ENCODE results near the gene JAZF1.

DNA sequence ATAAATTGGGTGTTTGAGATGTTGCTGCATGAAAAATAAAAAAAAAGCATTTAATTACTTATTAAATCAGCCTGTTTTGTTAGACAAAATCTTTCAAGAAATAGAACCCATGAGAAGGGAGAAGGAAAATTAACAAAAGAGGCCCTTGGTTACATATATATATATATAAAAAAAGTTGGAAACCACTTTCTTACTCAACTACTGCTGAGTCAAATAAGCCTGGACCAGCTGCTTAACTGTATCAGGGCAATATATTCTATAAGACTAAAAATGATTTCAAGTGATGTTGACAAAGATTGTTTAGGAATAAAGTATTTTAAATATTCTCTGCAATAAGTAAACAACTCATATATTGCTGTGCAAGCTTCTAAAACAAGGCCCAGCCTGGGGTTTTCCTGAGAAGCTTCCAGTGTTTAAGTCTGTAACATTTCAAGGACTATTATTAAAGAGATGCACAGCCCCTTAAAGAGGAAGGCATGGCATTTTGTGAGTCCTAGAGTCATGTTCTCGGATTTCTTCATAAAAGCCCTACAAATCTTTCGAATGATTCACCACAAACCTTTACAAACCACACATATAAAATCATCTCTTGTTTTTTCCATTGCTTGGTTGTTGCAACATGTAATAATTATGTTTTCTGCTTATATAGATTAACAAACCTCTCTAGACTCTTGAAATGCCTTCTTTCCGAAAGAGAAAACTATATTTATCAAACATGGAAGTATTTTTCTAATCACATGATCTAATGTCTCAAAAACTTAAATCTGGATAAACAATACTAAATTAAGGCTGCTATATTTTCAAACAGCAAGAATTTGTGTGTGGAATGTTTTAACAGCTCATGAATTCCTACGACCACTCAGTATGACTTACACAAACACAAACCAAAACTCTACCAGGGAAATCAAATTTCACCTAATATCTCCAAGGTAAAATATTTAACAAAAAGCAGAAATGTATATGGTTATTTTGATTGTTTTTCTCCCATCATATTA is 14.3 kb downstream of the JAZF1 start:
- TF ChIP-seq CTCF (IDR thresholded peaks at IDR 0.05; ENCODE audit: poor library complexity): no peak
- no peak for TF ChIP-seq EZH2 (IDR thresholded peaks at IDR 0.05; ENCODE audit: borderline replicate concordance)
- no peak for TF ChIP-seq EZH2phosphoT487 (IDR thresholded peaks at IDR 0.05; ENCODE audit: low read depth, severe bottlenecking, unreplicated experiment)

Data from hepatocyte (in vitro differentiated cells).